ENCODE data around the gene ATXN2. TPM values are rescaled to one million over a fixed set of nuclear protein-coding genes. Genes with fewer than 3 reads are reported as not detected.

The ATXN2 gene
- total and polyA plus RNA-seq, 2 of the 4 experiments (the other 2 are of a cell fraction), result 12.4 to 66.5 TPM

DNA sequence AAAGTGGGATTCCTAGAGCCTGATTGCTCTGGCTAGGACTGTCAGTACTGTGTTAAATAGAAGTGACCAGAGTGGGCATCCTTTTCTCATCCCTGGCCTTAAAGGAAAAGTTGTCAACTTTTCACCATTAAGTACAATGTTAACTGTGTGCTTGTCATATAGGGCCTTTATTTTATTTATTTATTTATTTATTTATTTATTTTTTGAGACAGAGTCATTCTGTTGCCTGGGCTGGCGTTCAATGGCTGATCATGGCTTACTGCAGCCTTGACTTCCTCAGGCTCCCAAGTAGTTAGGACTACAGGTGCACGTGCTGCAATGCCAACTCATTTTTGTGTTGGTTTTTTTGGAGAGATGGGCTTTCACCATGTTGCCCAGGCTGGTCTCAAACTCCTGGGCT lies 181.8 kb downstream of the ATXN2 start:
- H2BK120ac ChIP-seq (ENCODE audit: low read depth, low read length), result no peak overlapping the region
- no peak overlapping the region for H3K27ac ChIP-seq (ENCODE audit: insufficient read depth, low read length)
- H3K9me1 ChIP-seq (ENCODE audit: insufficient read depth, low read length), result peaks cover 29% of the 10 kb centered on the region
- H3K4me1 ChIP-seq (ENCODE audit: control insufficient read depth, insufficient read depth, low read length), result peaks cover 9% of the 10 kb centered on the region
- TF ChIP-seq MAFK (IDR thresholded peaks at IDR 0.05; ENCODE audit: low read depth, low read length) (no peak), SMC3 (IDR thresholded peaks at IDR 0.05; ENCODE audit: low read depth, low read length) (no peak), FOS (IDR thresholded peaks at IDR 0.05; ENCODE audit: low read depth, low read length) (no peak), BHLHE40 (IDR thresholded peaks at IDR 0.05; ENCODE audit: low read depth, low read length) (no peak), MXI1 (IDR thresholded peaks at IDR 0.05; ENCODE audit: borderline replicate concordance, low read depth, low read length) (no peak), NFE2L2 (IDR thresholded peaks at IDR 0.05; ENCODE audit: low read depth, low read length) (no peak)
- TF ChIP-seq, protein P1, sequence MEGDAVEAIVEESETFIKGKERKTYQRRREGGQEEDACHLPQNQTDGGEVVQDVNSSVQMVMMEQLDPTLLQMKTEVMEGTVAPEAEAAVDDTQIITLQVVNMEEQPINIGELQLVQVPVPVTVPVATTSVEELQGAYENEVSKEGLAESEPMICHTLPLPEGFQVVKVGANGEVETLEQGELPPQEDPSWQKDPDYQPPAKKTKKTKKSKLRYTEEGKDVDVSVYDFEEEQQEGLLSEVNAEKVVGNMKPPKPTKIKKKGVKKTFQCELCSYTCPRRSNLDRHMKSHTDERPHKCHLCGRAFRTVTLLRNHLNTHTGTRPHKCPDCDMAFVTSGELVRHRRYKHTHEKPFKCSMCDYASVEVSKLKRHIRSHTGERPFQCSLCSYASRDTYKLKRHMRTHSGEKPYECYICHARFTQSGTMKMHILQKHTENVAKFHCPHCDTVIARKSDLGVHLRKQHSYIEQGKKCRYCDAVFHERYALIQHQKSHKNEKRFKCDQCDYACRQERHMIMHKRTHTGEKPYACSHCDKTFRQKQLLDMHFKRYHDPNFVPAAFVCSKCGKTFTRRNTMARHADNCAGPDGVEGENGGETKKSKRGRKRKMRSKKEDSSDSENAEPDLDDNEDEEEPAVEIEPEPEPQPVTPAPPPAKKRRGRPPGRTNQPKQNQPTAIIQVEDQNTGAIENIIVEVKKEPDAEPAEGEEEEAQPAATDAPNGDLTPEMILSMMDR (conservative IDR thresholded peaks at IDR 0.05; ENCODE audit: low read depth, low read length), result no peak
- TF ChIP-seq, protein P2, sequence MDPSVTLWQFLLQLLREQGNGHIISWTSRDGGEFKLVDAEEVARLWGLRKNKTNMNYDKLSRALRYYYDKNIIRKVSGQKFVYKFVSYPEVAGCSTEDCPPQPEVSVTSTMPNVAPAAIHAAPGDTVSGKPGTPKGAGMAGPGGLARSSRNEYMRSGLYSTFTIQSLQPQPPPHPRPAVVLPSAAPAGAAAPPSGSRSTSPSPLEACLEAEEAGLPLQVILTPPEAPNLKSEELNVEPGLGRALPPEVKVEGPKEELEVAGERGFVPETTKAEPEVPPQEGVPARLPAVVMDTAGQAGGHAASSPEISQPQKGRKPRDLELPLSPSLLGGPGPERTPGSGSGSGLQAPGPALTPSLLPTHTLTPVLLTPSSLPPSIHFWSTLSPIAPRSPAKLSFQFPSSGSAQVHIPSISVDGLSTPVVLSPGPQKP (IDR thresholded peaks at IDR 0.05; ENCODE audit: borderline replicate concordance, low read depth, low read length), result no peak
- no peak overlapping the region for H4K5ac ChIP-seq (ENCODE audit: low read depth, low read length)
- intact Hi-C loops (cut with micrococcal nuclease), result no loop called here
- H3K4ac ChIP-seq (ENCODE audit: low read depth, low read length), result no peak overlapping the region
- H2BK5ac ChIP-seq (ENCODE audit: low read depth, low read length, poor library complexity, severe bottlenecking), result no peak overlapping the region
- peaks cover 37 to 80% of the 10 kb centered on the region in 2 experiments for H3K79me1 ChIP-seq (ENCODE audit: low read depth in 1 of 2, low read length in 2 of 2)
- no TSS peak for BruUV-seq (replicated peaks)
- H3K4me3 ChIP-seq (ENCODE audit: insufficient read depth, low read depth, low read length), result no peak overlapping the region
- no peak overlapping the region for H2AK5ac ChIP-seq (ENCODE audit: low read depth, low read length)
- no peak overlapping the region for H2AK9ac ChIP-seq (replicated peaks; ENCODE audit: low read depth, low read length, poor library complexity)
- H4K8ac ChIP-seq (ENCODE audit: low read depth in 2 of 2, low read length in 2 of 2), result no peak overlapping the region
- H3K4me2 ChIP-seq (ENCODE audit: low read depth, low read length), result no peak overlapping the region
- peaks cover 19% of the 10 kb centered on the region for H3K36me3 ChIP-seq (ENCODE audit: control insufficient read depth, insufficient read depth, low read length)
- no peak overlapping the region for H3K9ac ChIP-seq (ENCODE audit: low read depth, low read length)
- no peak overlapping the region for H3K14ac ChIP-seq (replicated peaks; ENCODE audit: low read depth, low read length)
- POLR2A ChIA-PET (ENCODE audit: unreplicated experiment), result no interaction called here
- no peak overlapping the region for H3K56ac ChIP-seq (ENCODE audit: extremely low read depth, insufficient read depth, low read length)
- H3K18ac ChIP-seq (ENCODE audit: low read depth, low read length), result no peak overlapping the region
- no peaks in the 10 kb centered on the region for H3K27me3 ChIP-seq (ENCODE audit: control insufficient read depth, insufficient read depth, low read length)
- peaks cover 49% of the 10 kb centered on the region for H4K20me1 ChIP-seq (ENCODE audit: insufficient read depth, low read length)
- H3K9me3 ChIP-seq (ENCODE audit: control insufficient read depth, insufficient read depth, low read length), result no peaks in the 10 kb centered on the region
- in situ Hi-C loops (cut with MboI; ENCODE audit: low sequenced_read_pairs), result no loop called here
- dilution Hi-C loops (cut with HindIII; ENCODE audit: low sequenced_read_pairs, unreplicated experiment), result no loop called here
- no peak for DNase-seq
- no peak for ATAC-seq (ENCODE audit: low read depth)
- H3K23ac ChIP-seq (ENCODE audit: low read depth, low read length), result no peak overlapping the region
- H2AFZ ChIP-seq (replicated peaks; ENCODE audit: low read length, poor library complexity), result no peak overlapping the region
- no peak overlapping the region for H4K91ac ChIP-seq (ENCODE audit: insufficient read depth, low read depth, low read length)
- CTCF ChIA-PET, result no interaction called here
- H2BK20ac ChIP-seq (ENCODE audit: low read depth, low read length), result no peak overlapping the region
- no CpG with 5 or more reads among the region's 2 CpGs for WGBS, 2 experiments (ENCODE audit: extremely low coverage in 2 of 2, insufficient read length in 1 of 2)
- no peak overlapping the region for H2BK15ac ChIP-seq (ENCODE audit: low read depth, low read length)
